ENCODE results near the gene EIF2AK3.
"Not testable (repeated sequence)": the region's sequence is repeated elsewhere in the genome, so short reads cannot be mapped to it uniquely, and the experiment has no call there.

EIF2AK3 gene

DNA sequence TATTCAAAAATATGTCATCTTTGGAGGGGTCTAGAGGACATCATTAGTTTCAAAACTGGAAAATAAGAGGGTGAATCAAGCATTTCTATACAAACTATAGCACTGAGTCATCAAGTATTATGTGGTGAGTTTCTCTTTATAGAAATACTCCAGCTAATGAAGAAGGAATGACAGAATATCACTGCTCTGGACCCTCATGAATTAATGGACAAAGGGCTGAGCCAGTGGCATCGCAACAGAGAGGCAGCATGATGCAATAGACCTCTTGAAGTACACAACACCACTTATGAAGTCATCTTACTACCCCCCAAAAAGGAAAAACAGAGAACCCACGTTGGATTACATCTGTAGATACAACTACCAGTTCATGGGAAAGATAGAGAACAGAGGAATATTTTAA is 27.4 kb upstream of the EIF2AK3 start:
- TF ChIP-seq, protein P1, sequence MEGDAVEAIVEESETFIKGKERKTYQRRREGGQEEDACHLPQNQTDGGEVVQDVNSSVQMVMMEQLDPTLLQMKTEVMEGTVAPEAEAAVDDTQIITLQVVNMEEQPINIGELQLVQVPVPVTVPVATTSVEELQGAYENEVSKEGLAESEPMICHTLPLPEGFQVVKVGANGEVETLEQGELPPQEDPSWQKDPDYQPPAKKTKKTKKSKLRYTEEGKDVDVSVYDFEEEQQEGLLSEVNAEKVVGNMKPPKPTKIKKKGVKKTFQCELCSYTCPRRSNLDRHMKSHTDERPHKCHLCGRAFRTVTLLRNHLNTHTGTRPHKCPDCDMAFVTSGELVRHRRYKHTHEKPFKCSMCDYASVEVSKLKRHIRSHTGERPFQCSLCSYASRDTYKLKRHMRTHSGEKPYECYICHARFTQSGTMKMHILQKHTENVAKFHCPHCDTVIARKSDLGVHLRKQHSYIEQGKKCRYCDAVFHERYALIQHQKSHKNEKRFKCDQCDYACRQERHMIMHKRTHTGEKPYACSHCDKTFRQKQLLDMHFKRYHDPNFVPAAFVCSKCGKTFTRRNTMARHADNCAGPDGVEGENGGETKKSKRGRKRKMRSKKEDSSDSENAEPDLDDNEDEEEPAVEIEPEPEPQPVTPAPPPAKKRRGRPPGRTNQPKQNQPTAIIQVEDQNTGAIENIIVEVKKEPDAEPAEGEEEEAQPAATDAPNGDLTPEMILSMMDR (IDR thresholded peaks at IDR 0.05; ENCODE audit: borderline replicate concordance, insufficient read depth, low read depth, low read length), result no peak
- H3K4me3 ChIP-seq (ENCODE audit: low read depth, low read length), result no peak overlapping the region

GRCh38 chr2:88651646-88652045 is 24.4 kb upstream of the EIF2AK3 start:
- TF ChIP-seq, protein P1 (IDR thresholded peaks at IDR 0.05; ENCODE audit: borderline replicate concordance, insufficient read depth, low read depth, low read length), result no peak
- no peak overlapping the region for H3K4me3 ChIP-seq (ENCODE audit: low read depth, low read length)

GRCh38 chr2:88645291-88645882 is 18.1 kb upstream of the EIF2AK3 start:
- H3K4me3 ChIP-seq (ENCODE audit: low read depth, low read length), result not testable (repeated sequence)

DNA sequence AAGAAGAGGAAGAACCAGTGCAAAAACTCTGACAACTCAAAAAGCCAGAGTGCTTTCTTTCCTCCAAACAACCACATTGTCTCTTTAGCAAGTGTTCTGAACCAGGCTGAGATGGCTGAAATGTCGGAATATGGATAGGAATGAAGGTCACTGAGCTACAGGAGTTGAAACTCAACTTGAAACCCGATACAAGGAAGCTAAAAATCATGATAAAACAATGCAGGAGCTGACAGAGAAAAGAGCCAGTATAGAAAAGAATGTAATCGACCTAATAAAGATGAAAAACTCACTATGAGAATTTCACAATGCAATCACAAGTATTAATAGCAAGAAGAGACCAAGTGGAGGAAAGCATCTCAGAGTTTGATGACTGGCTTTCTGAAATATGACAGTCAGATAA is 15.0 kb upstream of the EIF2AK3 start:
- TF ChIP-seq, protein P1 (IDR thresholded peaks at IDR 0.05; ENCODE audit: borderline replicate concordance, insufficient read depth, low read depth, low read length), result no peak
- no peak overlapping the region for H3K4me3 ChIP-seq (ENCODE audit: low read depth, low read length)

DNA sequence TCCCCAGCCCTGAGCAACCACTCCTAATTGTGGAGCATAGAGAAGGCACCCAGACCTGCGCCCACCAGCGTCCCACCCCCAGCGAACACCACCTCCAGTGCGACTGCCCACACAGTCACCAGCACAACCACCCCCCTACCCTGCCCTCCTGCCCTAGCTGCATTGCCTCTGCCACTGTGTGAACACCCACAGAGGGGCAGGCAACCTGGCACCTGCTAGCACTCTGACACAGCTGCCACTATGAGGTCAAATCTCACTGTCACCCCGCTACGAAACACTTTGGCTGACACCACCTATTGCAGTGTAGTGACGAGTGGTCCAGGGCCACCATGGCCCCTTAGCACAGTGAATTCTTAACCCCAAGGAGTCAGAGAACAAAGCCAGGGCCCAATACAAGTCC is 14.1 kb upstream of the EIF2AK3 start:
- TF ChIP-seq, protein P1 (IDR thresholded peaks at IDR 0.05; ENCODE audit: borderline replicate concordance, insufficient read depth, low read depth, low read length), result no peak
- no peak overlapping the region for H3K4me3 ChIP-seq (ENCODE audit: low read depth, low read length)

DNA sequence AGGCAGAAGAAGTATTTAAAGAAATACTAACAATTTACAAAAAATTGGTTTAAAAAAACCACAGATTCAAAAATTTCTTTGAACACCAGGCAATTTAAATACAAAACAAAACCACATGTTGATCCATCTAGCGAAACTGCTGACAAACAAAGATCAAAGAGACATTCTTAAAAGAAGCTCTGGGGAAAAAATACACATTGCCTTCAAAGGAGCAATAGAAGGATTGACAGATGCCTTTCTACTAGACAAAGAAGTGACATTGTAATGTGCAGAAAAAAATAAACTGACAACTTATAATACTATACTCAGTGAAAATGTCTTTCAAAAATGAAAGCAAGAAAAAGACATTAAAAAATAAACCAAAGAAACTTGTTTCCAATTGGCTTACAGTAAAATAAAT is 12.6 kb upstream of the EIF2AK3 start:
- TF ChIP-seq, protein P1 (IDR thresholded peaks at IDR 0.05; ENCODE audit: borderline replicate concordance, insufficient read depth, low read depth, low read length), result no peak
- no peak overlapping the region for H3K4me3 ChIP-seq (ENCODE audit: low read depth, low read length)

GRCh38 chr2:88638743-88639142 is 11.5 kb upstream of the EIF2AK3 start:
- no peak overlapping the region for H3K4me3 ChIP-seq (ENCODE audit: low read depth, low read length)
- TF ChIP-seq, protein P1 (IDR thresholded peaks at IDR 0.05; ENCODE audit: borderline replicate concordance, insufficient read depth, low read depth, low read length), result no peak

All from GM12875 (cell line).